Adrenal gland (tissue), 12 donors: ENCODE data around the gene TMCC3. TPM values are rescaled to one million over a fixed set of nuclear protein-coding genes. Genes with fewer than 3 reads are reported as not detected.

Experiments
- DNase-seq, 7 donors: peaks; one replicate each; pipeline ENCODE4 v3.0.0-alpha.2; 2019 to 2020
- H3K27ac ChIP-seq, 5 donors: fragments of 200-600 bp; sonication (generic) in 4 of 5; 1 replicate in 3 of 5; 2 replicates in 2 of 5; pipeline versions ENCODE4 v1.5.1 to v1.8.0; 2016 to 2020; ENCODE audit warnings: mild to moderate bottlenecking in 1 of 5
- H3K27me3 ChIP-seq: fragments of 200-600 bp; 2 replicates; pipeline ENCODE4 v1.8.0; 2021
- H3K36me3 ChIP-seq, 2 donors: fragments of 200-600 bp; replicated peaks in 1 of 2; 1 replicate in 1 of 2; 2 replicates in 1 of 2; pipeline versions ENCODE4 v1.5.1 to v1.8.0; 2018 to 2022
- H3K4me1 ChIP-seq, 2 donors: fragments of 200-600 bp; replicated peaks in 1 of 2; 1 replicate in 1 of 2; 2 replicates in 1 of 2; pipeline versions ENCODE4 v1.5.1 to v1.8.0; 2018 to 2021
- H3K4me3 ChIP-seq, 4 donors: fragments of 200-600 bp; sonication (generic) in 3 of 4; one replicate each; pipeline ENCODE4 v1.5.1; 2016 to 2018
- H3K9me3 ChIP-seq, 3 donors: fragments of 200-600 bp; sonication (generic) in 1 of 3; replicated peaks in 1 of 3; 1 replicate in 2 of 3; 2 replicates in 1 of 3; pipeline versions ENCODE4 v1.5.1 to v1.8.0; 2016 to 2021
- POLR2A ChIP-seq, 2 donors: fragments of 450-650 bp; IDR thresholded peaks; one replicate each; pipeline ENCODE4 v1.6.1; 2017; ENCODE audit warnings: antibody characterized with exemption in 2 of 2, mild to moderate bottlenecking in 2 of 2, moderate library complexity in 1 of 2
- WGBS, 4 donors: extraction: QIAGEN DNeasy Blood & Tissue Kit in 2 of 4; methylation state at CpG; one replicate each; pipeline versions ENCODE4 v1.1.5 to v1.1.7; 2013 to 2017; 5-methylcytosine and 5-hydroxymethylcytosine counted together
- intact Hi-C, 2 donors: fragments of 100-400 bp; cut with DNase I; formaldehyde crosslinking; loops; one replicate each; pipeline versions ENCODE4 v1.14.1 to v1.15.0; 2022 to 2023
- polyA plus RNA-seq, 3 donors: library from polyadenylated mRNA; stranded (reverse); fragments of 200-250 nt in 2 of 3; fragments of 350-450 nt in 1 of 3; fragmentation: Illumina TruSeq in 1 of 3; extraction: RNeasy Lipid Tissue Mini Kit (QIAGEN cat#74804) in 1 of 3; gene quantifications; one replicate each; pipeline ENCODE4 v1.2.3, GENCODE V29; 2013 to 2014
- total RNA-seq, 9 donors: library from RNA; depleted of rRNA in 4 of 9; stranded (reverse); fragments of >200 nt in 4 of 9; fragments of 120-200 nt in 1 of 9; fragmentation: NEBNext Ultra II Directional in 1 of 9; extraction: Animal tissue kit (Norgen Biotek cat#: 25700) in 1 of 9; gene quantifications; one replicate each; pipeline versions ENCODE4 v1.1.0 to v1.2.4, GENCODE V29; 2013 to 2023
- TF ChIP-seq, protein P1 (sequence below), 6 experiments: fragments of 450-650 bp in 4 of 6; fragments of 200-600 bp in 2 of 6; sonication (generic) in 1 of 6; IDR thresholded peaks; 1 replicate in 5 of 6; 2 replicates in 1 of 6; pipeline versions ENCODE4 v1.5.1 to v1.8.0; 2016 to 2021; ENCODE audit warnings: antibody characterized with exemption in 6 of 6, mild to moderate bottlenecking in 2 of 6, moderate library complexity in 1 of 6
- donor health status: healthy with polysubstance abuse.
- donor health status: Bipolar disorder and iron deficiency.
- donor health status: DM: yes; HTN: yes; CAD: no.
- donor health status: DM: no; HTN: no; CAD: no.
- donor health status: DM: no; HTN: no; CAD: no.
- donor health status: DM: yes; HTN: yes; CAD: no.

The TMCC3 gene
- total and polyA plus RNA-seq, 12 donors, result 1.2 to 13.4 (median 6.7) TPM

DNA sequence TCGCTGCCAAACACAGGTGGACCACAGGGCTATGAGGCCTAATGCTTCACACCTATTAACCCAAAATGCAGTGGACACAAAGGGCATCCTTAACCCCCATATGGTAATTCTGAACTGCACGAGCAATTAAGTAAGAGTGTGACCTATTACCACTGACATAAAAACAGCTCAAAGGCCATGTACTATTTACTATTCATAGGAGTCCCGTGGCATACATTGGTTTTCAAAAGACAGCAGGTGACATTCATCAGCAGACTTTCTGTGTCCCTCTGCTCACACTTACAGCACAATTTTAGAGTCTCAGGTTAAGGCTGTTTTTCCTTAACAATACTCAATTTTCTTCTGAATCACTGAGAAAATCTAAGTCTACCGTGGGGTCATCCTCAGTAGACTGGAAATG lies 23.1 kb upstream of the TMCC3 start:
- Histone ChIP-seq H3K9me3 (no peaks in the 10 kb centered on the region), H3K36me3 (no peaks in the 10 kb centered on the region), H3K4me1 (peaks cover 0 to 39% of the 10 kb centered on the region in 2 donors), H3K27me3 (no peaks in the 10 kb centered on the region), H3K4me3 (no peak overlapping the region), H3K27ac (peak overlapping the region in 2 of 5 donors; percentile 0 to 13)
- no peak for TF ChIP-seq POLR2A (IDR thresholded peaks at IDR 0.05)
- TF ChIP-seq, protein P1, sequence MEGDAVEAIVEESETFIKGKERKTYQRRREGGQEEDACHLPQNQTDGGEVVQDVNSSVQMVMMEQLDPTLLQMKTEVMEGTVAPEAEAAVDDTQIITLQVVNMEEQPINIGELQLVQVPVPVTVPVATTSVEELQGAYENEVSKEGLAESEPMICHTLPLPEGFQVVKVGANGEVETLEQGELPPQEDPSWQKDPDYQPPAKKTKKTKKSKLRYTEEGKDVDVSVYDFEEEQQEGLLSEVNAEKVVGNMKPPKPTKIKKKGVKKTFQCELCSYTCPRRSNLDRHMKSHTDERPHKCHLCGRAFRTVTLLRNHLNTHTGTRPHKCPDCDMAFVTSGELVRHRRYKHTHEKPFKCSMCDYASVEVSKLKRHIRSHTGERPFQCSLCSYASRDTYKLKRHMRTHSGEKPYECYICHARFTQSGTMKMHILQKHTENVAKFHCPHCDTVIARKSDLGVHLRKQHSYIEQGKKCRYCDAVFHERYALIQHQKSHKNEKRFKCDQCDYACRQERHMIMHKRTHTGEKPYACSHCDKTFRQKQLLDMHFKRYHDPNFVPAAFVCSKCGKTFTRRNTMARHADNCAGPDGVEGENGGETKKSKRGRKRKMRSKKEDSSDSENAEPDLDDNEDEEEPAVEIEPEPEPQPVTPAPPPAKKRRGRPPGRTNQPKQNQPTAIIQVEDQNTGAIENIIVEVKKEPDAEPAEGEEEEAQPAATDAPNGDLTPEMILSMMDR (IDR thresholded peaks at IDR 0.05), result no peak
- 40 to 56% (median 46%) methylated on average over 4 of the region's 4 CpGs for WGBS, 4 donors
- intact Hi-C loops, result no loop called here
- DNase-seq, result no peak

DNA sequence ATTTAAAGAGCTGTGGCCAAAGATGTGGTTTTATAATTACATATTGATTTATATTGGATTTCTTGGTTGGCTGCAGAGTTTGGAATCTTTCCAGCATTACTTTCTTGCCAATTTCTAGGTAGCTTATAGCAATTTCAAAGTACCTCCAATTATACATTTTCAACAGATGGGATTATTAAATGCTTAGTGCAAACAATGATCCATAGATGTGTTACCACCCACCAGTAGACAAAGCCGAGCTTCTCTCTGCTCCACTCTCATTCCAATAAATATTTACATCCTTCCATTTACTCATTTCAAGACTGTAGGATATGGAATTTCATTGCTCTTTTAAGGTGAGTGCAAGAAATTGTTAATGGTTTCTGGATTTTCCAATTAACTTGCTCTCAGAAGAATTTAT lies 21.6 kb upstream of the TMCC3 start:
- H3K36me3 ChIP-seq, result no peaks in the 10 kb centered on the region
- H3K27ac ChIP-seq, result no peak overlapping the region
- TF ChIP-seq POLR2A (IDR thresholded peaks at IDR 0.05), result no peak
- TF ChIP-seq, protein P1 (IDR thresholded peaks at IDR 0.05), result no peak
- H3K4me3 ChIP-seq, result no peak overlapping the region
- DNase-seq, result no peak
- H3K27me3 ChIP-seq, result no peaks in the 10 kb centered on the region
- no peaks in the 10 kb centered on the region for H3K9me3 ChIP-seq
- 96 to 100% (median 97%) methylated on average over 1 of the region's 1 CpG for WGBS, 4 donors
- intact Hi-C loops, result no loop called here
- H3K4me1 ChIP-seq, result peaks cover 0 to 30% of the 10 kb centered on the region in 2 donors

DNA sequence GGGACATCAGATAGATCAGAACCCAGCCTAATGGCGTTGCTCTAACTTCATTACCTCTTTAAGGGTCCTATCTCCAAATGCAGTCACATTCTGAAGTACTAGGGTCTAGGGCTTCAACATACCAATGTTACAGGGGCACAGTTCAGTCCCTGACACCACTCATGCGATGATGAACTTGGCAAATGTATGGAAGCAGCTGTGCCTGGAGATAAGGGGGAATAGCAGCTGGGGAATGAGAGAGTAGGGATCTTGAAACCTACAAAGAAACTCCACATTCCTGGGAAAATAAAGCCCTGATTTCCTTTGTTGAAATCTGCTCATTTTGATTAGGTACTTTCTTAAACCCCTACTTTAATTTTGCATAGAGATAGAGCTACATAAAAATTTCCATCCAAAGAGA lies 20.5 kb upstream of the TMCC3 start:
- intact Hi-C loops, result no loop called here
- TF ChIP-seq, protein P1 (IDR thresholded peaks at IDR 0.05), result no peak
- TF ChIP-seq POLR2A (IDR thresholded peaks at IDR 0.05), result no peak
- Histone ChIP-seq H3K9me3 (no peaks in the 10 kb centered on the region), H3K27me3 (no peaks in the 10 kb centered on the region), H3K4me1 (peaks cover 0 to 22% of the 10 kb centered on the region in 2 donors), H3K36me3 (no peaks in the 10 kb centered on the region), H3K27ac (no peak overlapping the region), H3K4me3 (no peak overlapping the region)
- DNase-seq, result no peak
- 77 to 94% (median 91%) methylated on average over 2 of the region's 2 CpGs for WGBS, 4 donors

DNA sequence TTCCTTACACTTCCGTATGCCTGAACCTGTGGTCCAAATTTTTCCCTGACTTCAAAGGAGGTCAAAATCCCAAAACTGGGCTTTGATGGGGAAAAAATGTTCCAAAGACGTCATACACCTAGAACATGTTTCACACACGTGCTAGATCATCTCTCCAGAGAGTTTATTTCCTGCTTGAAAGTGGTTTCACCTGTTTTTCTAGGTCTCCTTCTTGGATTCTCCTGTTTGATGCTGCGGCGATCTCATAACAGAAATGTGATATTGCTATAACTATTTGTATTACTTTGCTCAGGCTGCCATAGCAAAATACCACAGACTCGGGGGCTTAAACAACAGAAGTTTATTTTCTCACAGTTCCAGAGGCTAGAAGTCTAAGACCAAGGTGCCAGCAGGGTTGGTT lies 19.7 kb upstream of the TMCC3 start:
- intact Hi-C loops, result no loop called here
- Histone ChIP-seq H3K4me1 (peaks cover 0 to 18% of the 10 kb centered on the region in 2 donors), H3K27ac (no peak overlapping the region), H3K36me3 (no peaks in the 10 kb centered on the region), H3K4me3 (no peak overlapping the region), H3K9me3 (no peaks in the 10 kb centered on the region), H3K27me3 (no peaks in the 10 kb centered on the region)
- no peak for TF ChIP-seq POLR2A (IDR thresholded peaks at IDR 0.05)
- TF ChIP-seq, protein P1 (IDR thresholded peaks at IDR 0.05), result no peak
- DNase-seq, result no peak
- 90 to 94% (median 92%) methylated on average over 6 of the region's 6 CpGs for WGBS, 4 donors
